HG03175 (cell line): ENCODE data around the gene CPOX.

ENCODE experiments used
- ATAC-seq: cut with Tn5 transposase; IDR thresholded peaks from one replicate; pipeline ENCODE4 v1.9.1; 2021; ENCODE audit warnings: mild to moderate bottlenecking, moderate library complexity; ENCODE audit not compliant: unreplicated experiment

The CPOX gene

GRCh38 chr3:98596541-98597500 is 3.4 kb upstream of the CPOX start:
- ATAC-seq = no peak

- ATAC-seq = no peak
These were observed 2.7 kb upstream of the CPOX start for GRCh38 chr3:98596087-98596486.

GRCh38 chr3:98594628-98595324 is 1.4 kb upstream of the CPOX start:
- ATAC-seq = no peak

GRCh38 chr3:98592345-98592935 is 971 bp downstream of the CPOX start:
- ATAC-seq = no peak

GRCh38 chr3:98589331-98590036 is 3.9 kb downstream of the CPOX start:
- ATAC-seq = no peak

GRCh38 chr3:98588065-98588464 is 5.3 kb downstream of the CPOX start:
- ATAC-seq = no peak

- ATAC-seq = no peak
These were observed 5.8 kb downstream of the CPOX start for GRCh38 chr3:98587654-98588053.

- no peak for ATAC-seq
These were observed 8.9 kb downstream of the CPOX start for GRCh38 chr3:98584547-98584946.

- ATAC-seq = no peak
These were observed 9.6 kb downstream of the CPOX start for GRCh38 chr3:98583766-98584165.

- ATAC-seq = no peak
These were observed 11.4 kb downstream of the CPOX start for GRCh38 chr3:98582042-98582441.

- ATAC-seq = no peak
These were observed 11.9 kb downstream of the CPOX start for GRCh38 chr3:98581474-98581873.

GRCh38 chr3:98580401-98581386 is 12.7 kb downstream of the CPOX start:
- ATAC-seq = no peak

GRCh38 chr3:98577178-98577895 is 16.1 kb downstream of the CPOX start:
- ATAC-seq = no peak

- ATAC-seq = no peak
These were observed 19.3 kb downstream of the CPOX start for GRCh38 chr3:98574132-98574531.

GRCh38 chr3:98573181-98573728 is 20.2 kb downstream of the CPOX start:
- ATAC-seq = peak; percentile 65

GRCh38 chr3:98568402-98568801 is 25.0 kb downstream of the CPOX start:
- ATAC-seq = no peak

GRCh38 chr3:98567666-98568270 is 25.6 kb downstream of the CPOX start:
- ATAC-seq = peak; percentile 24

- ATAC-seq = no peak
These were observed 27.6 kb downstream of the CPOX start for GRCh38 chr3:98565843-98566242.
